ENCODE measurements around the gene CENPL. TPM values are rescaled to one million over a fixed set of nuclear protein-coding genes. Genes with fewer than 3 reads are reported as not detected.

CENPL gene
- total RNA-seq, 1 experiment from 2014 or later: 28.7 TPM

DNA sequence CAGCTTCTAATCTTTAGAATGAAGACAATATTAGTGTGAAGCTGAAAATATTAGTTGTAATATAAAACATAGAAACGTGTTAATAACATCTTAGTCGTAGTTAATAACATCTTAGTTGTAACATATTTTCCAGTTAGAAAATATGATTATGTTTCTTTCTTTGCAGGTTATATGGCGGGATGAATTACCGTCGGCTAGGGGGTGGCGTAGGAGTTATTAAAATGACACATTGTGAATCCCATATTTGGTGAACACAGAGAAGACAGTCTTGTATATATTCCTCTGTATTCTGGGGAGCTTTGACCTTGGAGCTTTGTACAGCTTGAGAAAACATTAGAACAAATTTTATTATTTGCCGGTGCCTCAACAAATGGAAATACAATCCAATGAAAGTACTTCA lies 39.7 kb downstream of the CENPL start:
- no TSS peak for BruUV-seq (replicated peaks)
- in situ Hi-C loops (cut with HindIII; ENCODE audit: low pct_unique_long_range_greater_than_20kb, low sequenced_read_pairs) (no loop called here), intact Hi-C loops (cut with micrococcal nuclease; ENCODE audit: unreplicated experiment) (no loop called here)
- Histone ChIP-seq H3K27me3 (ENCODE audit: control insufficient read depth, insufficient read depth, low read length) (no peaks in the 10 kb centered on the region), H3K4me3 (ENCODE audit: low read depth in 2 of 2, low read length in 2 of 2) (no peak overlapping the region), H3K4me1 (ENCODE audit: control insufficient read depth, insufficient read depth, low read length) (no peaks in the 10 kb centered on the region), H3K27ac (ENCODE audit: low read length) (no peak overlapping the region), H3K9me3 (ENCODE audit: control insufficient read depth, insufficient read depth, low read depth, low read length) (no peaks in the 10 kb centered on the region), H3K36me3 (ENCODE audit: control insufficient read depth, insufficient read depth, low read length) (peaks cover 6% of the 10 kb centered on the region)
- CTCF ChIA-PET: no interaction called here
- DNase-seq (ENCODE audit: low read depth, low spot score) (no peak), ATAC-seq (no peak)
- TF ChIP-seq POLR2AphosphoS5 (IDR thresholded peaks at IDR 0.05; ENCODE audit: low read depth, low read length) (no peak), TCF7L2 (IDR thresholded peaks at IDR 0.05; ENCODE audit: low read depth, low read length) (no peak), SIN3A (IDR thresholded peaks at IDR 0.05; ENCODE audit: borderline replicate concordance, insufficient read depth, low read depth, low read length) (no peak)
- TF ChIP-seq, protein P1, sequence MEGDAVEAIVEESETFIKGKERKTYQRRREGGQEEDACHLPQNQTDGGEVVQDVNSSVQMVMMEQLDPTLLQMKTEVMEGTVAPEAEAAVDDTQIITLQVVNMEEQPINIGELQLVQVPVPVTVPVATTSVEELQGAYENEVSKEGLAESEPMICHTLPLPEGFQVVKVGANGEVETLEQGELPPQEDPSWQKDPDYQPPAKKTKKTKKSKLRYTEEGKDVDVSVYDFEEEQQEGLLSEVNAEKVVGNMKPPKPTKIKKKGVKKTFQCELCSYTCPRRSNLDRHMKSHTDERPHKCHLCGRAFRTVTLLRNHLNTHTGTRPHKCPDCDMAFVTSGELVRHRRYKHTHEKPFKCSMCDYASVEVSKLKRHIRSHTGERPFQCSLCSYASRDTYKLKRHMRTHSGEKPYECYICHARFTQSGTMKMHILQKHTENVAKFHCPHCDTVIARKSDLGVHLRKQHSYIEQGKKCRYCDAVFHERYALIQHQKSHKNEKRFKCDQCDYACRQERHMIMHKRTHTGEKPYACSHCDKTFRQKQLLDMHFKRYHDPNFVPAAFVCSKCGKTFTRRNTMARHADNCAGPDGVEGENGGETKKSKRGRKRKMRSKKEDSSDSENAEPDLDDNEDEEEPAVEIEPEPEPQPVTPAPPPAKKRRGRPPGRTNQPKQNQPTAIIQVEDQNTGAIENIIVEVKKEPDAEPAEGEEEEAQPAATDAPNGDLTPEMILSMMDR (IDR thresholded peaks at IDR 0.05): no peak
- TF ChIP-seq, protein P2, sequence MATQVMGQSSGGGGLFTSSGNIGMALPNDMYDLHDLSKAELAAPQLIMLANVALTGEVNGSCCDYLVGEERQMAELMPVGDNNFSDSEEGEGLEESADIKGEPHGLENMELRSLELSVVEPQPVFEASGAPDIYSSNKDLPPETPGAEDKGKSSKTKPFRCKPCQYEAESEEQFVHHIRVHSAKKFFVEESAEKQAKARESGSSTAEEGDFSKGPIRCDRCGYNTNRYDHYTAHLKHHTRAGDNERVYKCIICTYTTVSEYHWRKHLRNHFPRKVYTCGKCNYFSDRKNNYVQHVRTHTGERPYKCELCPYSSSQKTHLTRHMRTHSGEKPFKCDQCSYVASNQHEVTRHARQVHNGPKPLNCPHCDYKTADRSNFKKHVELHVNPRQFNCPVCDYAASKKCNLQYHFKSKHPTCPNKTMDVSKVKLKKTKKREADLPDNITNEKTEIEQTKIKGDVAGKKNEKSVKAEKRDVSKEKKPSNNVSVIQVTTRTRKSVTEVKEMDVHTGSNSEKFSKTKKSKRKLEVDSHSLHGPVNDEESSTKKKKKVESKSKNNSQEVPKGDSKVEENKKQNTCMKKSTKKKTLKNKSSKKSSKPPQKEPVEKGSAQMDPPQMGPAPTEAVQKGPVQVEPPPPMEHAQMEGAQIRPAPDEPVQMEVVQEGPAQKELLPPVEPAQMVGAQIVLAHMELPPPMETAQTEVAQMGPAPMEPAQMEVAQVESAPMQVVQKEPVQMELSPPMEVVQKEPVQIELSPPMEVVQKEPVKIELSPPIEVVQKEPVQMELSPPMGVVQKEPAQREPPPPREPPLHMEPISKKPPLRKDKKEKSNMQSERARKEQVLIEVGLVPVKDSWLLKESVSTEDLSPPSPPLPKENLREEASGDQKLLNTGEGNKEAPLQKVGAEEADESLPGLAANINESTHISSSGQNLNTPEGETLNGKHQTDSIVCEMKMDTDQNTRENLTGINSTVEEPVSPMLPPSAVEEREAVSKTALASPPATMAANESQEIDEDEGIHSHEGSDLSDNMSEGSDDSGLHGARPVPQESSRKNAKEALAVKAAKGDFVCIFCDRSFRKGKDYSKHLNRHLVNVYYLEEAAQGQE (IDR thresholded peaks at IDR 0.05; ENCODE audit: insufficient read depth in 1 of 2, low read depth in 2 of 2, low read length in 1 of 2): no peak
- POLR2A ChIA-PET: no interaction called here

DNA sequence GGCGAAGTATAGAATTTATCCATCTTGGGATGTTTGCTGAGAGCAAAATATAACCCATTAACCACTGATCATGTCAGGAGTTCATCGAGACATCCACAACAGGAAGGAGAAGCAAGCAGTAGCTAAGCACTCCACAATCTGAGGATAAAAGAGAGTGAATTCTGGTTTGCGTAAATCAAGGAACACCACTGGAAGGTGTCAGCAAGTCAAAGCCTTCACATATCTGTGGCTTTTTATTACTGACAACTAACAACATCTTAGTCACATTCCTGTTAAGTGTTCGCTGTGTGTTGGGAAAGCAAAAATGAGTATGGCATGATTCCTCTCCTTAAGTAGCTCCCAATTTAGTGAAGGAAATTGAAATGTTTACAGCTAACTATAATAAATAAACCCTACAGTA lies 44.7 kb downstream of the CENPL start:
- ATAC-seq: no peak
- Histone ChIP-seq H3K4me1 (ENCODE audit: control insufficient read depth, insufficient read depth, low read length) (no peaks in the 10 kb centered on the region), H3K36me3 (ENCODE audit: control insufficient read depth, insufficient read depth, low read length) (peaks cover 3% of the 10 kb centered on the region; the same call in 1 of the 2 replicates), H3K27me3 (ENCODE audit: control insufficient read depth, insufficient read depth, low read length) (no peaks in the 10 kb centered on the region), H3K9me3 (ENCODE audit: control insufficient read depth, insufficient read depth, low read depth, low read length) (no peaks in the 10 kb centered on the region), H3K27ac (ENCODE audit: low read length) (no peak overlapping the region), H3K4me3 (ENCODE audit: low read depth in 2 of 2, low read length in 2 of 2) (no peak overlapping the region)
- intact Hi-C loops (cut with micrococcal nuclease; ENCODE audit: unreplicated experiment) (no loop called here), in situ Hi-C loops (cut with HindIII; ENCODE audit: low pct_unique_long_range_greater_than_20kb, low sequenced_read_pairs) (no loop called here)
- ChIA-PET CTCF (interaction anchor here (0.6 kb wide), 1 partner anchor 15 kb away, joined by 5 read pairs; no protein-coding TSS in a partner anchor), POLR2A (interaction anchor here (0.6 kb wide), 1 partner anchor 9 kb away, joined by 5 read pairs; no protein-coding TSS in a partner anchor)
- no peak for TF ChIP-seq POLR2AphosphoS5 (IDR thresholded peaks at IDR 0.05; ENCODE audit: low read depth, low read length)
- TF ChIP-seq, protein P2 (IDR thresholded peaks at IDR 0.05; ENCODE audit: insufficient read depth in 1 of 2, low read depth in 2 of 2, low read length in 1 of 2): no peak
- TF ChIP-seq, protein P1 (IDR thresholded peaks at IDR 0.05): no peak
- TF ChIP-seq TCF7L2 (IDR thresholded peaks at IDR 0.05; ENCODE audit: low read depth, low read length): no peak
- TF ChIP-seq SIN3A (IDR thresholded peaks at IDR 0.05; ENCODE audit: borderline replicate concordance, insufficient read depth, low read depth, low read length): no peak
- no TSS peak for BruUV-seq (replicated peaks)
- no peak for DNase-seq (ENCODE audit: low read depth, low spot score)
